Activated CD8-positive, alpha-beta memory T cell treated with anti-CD3 and anti-CD28 coated beads for 24 hours (primary cell): ENCODE data around the gene HMGCS2.
"Not testable (repeated sequence)": the region's sequence is repeated elsewhere in the genome, so short reads cannot be mapped to it uniquely, and the experiment has no call there.

ENCODE experiments used
- DNase-seq: peaks from one replicate; pipeline ENCODE4 v3.0.0-alpha.2; 2020

The HMGCS2 gene

DNA sequence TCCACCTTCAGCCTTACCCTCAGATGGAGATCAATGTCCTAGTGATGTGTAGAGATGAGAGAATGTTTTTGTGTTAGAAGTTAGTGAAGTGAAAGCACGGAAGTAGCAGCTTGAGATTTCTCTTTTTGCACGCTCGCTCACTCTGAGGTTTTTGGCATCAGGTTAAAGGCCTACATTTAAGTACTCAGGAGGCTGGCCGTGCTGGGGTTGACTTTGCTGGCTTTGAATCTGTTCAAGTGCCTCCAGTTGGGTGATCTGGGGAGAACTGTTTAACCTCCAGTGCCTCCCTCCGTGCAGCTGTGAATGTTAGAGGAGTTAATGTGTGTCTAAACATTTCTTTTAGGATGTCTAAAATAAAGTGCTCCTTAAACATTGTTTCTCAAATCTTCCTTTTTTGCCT is 43.1 kb downstream of the HMGCS2 start:
- no peak for DNase-seq

DNA sequence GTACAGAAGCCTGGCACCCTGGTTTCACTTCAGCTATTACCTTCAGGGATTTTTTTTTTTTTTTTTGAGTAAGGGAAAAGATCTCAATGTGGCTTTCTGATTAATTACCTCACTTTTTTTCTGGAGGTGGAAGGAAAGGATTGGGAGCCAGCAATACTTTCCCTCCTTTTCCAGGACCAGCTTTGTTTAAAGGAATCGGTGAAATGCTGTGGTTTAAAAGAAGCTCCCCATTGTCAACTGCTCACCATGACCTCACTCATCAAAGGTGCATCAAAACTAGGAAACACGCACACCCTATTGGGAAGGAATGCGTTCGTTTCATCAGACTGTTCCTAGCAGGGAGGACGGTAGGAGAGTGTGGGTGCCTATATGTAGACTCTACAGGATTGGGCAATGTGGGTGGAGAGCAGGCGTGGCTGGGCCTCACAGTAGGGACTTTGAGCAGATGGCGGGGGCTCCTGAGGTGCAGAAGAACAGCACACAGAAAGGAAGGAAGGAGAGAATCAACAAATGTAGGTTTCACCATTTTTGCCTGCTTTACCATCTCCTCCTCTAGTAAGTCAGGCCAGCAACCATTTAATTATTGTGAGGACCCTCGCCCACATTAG is 44.0 kb downstream of the HMGCS2 start:
- no peak for DNase-seq

DNA sequence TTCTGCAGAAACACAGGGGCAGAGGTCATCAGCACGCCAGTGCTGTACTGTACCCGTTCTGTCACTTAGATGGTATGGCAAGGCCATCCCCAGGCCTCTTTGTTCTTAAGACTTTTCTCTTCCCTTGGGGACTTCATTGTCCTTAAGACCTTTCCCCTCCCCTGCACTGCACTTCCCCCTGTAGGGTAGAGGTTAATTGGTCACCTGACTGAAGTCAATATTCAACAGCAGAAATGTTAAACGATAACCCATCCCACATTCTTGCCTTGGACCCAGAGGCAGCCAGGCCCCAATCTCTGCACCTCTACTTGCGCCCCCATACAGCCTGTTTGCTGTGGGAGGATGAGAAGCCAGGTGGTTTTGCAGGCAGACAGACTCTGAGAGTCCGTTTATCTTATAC is 46.8 kb downstream of the HMGCS2 start:
- DNase-seq: no peak

DNA sequence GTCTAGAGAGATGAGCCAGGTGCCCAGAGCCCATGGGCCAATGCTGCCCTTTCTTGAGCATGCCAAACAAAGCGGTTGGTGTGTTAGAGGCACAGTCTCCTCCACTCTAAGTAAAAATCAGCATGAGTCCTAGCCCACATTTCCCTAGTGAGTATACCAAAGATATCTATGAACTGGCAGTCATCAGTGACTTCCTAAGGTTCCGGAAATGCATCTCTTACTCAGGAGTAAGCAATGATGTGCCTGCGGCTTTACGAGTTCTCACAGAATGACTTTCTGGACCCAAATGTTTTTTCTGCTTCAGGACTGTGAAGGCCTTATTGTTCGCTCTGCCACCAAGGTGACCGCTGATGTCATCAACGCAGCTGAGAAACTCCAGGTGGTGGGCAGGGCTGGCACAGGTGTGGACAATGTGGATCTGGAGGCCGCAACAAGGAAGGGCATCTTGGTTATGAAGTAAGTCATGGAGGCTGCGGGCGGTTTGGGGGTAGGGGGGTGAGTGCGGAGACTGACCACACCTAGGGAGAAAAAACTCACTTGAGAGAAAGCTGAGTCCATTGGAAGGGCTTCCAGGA is 47.8 kb downstream of the HMGCS2 start:
- DNase-seq: no peak

DNA sequence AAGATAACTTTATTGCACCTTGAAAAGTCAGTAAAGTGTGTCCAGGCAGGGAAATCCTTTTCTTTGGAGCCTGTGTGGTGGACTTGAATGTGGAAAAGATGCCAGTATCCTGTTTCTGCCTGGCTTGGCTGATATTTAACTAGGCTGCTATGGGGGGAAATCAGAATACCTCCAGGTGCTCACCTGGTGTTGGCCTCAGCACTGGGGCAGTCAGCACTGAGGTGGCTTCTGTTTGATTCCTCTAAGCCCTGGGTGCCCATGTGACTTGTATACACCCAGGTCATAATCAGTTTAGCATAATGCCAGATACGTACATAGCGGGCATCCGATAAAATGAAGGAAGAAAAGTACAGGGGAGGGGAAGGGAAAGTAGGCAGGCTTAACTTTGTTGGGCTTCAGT is 49.7 kb downstream of the HMGCS2 start:
- DNase-seq: no peak

DNA sequence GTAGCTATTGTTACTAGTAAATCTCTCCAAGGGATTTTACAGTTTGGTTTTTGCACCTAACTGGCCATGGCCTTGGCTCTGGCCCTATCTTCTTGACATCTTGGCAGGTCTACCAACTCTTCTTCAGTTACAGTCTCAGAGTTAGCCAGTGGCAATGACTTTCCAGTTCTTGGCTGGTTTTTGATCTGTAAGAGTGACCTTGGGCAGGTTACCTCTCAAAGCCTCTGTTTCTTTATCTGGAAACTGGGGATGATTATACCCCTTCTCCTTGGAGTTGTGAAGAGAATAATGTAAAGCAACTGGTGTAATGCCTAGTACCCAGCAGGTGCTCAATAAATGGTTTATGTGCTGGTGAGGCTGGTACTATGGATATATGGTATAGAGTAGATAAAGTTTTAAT is 50.3 kb downstream of the HMGCS2 start:
- DNase-seq: no peak

DNA sequence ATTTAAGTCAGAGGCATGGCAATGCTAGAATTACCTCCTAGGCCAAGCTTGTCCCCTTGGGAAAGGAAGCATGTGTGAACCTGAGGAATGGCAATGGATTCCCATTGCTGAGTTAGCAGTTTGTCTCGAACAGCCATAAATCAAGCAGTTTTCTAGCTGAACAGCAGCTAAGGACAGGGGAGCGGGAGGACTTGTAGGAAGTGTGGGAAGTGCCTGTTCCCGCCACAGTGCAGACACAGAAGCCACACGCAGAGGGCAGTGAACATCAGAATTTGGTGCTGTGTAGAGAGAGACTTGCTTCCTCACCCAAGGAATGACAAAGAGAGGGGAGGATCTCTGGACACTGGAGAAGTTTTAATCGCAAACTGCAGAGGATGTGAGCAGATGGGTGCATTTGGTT is 53.2 kb downstream of the HMGCS2 start:
- DNase-seq: no peak

DNA sequence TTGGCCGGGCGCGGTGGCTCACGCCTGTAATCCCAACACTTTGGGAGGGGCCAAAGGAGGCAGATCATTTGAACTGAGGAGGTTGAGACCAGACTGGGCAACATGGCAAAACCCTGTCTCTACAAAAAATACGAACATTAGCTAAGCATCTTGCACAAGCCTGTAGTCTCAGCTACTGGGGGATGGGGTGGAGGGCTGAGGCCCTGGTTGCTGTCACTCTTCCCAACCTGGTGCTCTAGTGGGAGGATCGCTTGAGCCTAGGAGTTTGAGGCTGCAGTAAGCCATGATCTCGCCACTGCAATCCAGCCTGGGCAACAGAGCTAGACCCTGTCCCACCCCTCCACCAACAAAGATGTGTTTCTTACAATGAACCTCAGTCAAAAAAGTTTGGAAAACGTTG is 54.1 kb downstream of the HMGCS2 start:
- DNase-seq: no peak

DNA sequence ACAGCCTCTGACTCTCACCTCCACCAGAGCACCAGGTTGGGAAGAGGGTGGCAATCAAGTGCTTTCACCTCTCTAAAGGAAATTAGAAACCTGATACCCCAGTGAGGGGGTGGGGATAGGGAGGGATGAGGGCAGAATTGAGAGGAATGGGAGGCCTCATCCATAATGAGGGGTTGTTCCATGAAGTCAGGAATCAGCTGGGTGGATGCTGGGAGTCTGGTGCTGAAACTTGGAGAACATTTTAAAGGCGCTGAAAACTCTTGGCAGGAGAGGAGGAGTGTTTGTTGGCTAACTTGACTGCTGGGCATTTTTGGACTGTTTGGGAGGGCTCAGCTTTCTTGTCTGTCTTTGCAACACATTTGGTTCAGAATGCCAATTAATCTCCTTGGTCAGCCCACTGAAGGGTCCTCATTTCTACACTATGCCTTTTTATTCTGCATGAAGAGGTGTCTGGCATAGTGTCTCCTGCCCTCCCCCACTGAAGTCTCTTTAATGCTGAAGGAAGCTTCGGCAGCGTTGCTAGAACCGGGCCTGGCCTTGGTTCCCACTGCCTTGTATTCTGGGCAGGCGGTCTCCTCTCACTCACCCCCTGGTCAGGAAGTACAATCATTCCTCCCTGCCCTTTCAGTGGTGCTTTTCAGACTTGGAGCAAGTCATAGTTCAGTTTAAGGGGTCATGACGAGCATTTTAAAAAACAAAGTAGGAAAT is 54.8 kb downstream of the HMGCS2 start:
- no peak for DNase-seq

DNA sequence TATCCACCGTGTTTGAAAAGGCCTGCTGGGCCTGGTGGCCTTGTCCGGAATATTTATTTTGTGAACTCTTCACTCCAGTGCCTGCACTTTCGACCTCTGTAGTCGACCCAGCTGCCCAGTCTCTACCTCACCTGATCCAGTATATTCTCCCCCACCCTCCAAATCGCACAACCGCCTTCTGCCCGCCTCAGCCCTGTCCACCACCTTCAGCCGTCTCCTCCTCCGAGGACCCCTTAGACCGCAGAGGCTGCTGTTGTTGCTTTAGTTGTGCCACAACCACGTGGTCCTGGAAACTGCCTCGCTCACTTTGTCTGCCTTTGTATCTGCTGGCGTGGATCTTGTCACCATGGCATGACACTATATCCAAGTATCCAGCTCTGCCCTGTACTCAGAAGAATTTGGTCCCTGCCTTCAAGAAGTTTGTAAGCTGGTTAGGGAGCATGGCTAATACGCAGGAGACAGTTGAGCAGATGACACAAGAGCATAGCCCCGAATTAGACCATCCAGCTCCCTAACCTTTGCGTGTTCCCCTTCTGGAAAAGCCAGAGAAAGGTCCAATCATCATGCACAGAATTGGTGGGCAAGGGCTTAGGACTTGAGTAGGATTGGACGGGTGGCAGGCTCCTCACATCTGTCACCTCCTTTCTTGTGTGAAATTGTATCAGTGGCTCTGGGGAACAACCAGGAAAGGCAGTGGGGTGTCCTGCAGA is 55.5 kb downstream of the HMGCS2 start:
- peak; percentile 68 for DNase-seq

DNA sequence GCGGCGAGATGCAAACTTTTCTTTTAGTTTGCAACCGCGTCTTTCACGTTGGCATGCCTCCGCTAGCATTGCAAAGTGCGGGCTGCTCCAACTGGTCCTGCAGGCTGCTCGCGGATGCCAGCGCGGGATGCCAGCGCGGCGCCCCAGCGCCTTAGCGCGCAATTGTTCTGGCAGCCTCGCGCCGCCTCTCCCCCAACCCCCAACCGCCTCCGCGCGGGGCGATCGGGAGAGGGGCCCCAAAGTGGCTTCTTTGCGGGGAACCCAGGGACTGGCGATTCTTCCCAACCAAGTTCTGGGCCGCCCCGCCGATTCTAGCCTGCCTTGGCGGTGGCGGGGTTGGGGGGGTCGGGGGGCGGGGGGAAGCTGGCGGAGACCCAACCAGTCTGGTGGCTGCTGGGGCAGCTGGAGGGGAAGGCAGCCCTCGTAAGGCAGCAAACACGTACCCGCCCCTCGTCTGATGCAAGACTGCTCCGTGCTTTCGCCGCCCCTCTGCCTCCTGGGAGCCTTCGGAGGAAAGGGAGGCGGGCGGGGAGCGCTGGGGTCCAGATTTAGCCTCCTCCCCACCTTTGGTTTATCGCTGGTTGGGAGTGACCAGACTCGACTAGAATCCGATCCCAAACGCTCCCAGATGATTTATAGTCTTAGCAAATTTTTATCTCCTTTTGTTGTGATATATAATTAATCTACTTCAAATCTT is 56.2 kb downstream of the HMGCS2 start:
- DNase-seq: peak; percentile 82

DNA sequence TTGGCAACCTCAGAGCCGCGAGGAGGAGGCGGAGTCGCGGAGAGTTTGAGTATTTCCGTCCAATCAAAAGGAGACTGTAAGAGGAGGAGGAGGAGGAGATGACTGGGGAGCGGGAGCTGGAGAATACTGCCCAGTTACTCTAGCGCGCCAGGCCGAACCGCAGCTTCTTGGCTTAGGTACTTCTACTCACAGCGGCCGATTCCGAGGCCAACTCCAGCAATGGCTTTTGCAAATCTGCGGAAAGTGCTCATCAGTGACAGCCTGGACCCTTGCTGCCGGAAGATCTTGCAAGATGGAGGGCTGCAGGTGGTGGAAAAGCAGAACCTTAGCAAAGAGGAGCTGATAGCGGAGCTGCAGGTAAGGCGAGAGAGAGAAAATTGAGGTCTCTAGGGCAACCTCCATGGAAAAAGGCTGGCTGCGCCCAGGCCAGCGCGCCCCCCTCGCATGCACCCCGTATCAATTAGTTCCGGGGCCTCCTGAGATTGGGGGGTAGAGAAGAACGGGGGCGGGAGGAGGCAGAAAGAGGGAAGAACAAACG is 56.8 kb downstream of the HMGCS2 start, which contains the start of gene PHGDH:
TSS of gene PHGDH (plus strand) at position 131 of the 538 bp plus-strand sequence. CDS start at position 220, 89 bp downstream.
- peak; percentile 85 for DNase-seq

DNA sequence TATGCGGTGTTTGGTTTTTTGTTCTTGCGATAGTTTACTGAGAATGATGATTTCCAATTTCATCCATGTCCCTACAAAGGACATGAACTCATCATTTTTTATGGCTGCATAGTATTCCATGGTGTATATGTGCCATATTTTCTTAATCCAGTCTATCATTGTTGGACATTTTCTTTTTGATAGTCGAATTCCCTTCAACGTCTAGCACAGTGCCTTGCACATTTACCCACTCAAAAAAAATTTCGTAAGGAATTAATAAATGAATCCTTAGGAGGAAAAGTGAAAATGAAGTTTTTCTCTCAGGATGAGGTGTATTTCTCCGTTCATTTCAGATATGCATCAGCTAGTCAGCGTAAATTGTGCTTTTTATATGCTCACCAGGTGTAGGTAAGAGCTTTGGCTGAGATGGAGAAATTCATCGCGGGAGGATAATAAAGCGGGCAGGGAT is 57.3 kb downstream of the HMGCS2 start:
- DNase-seq: not testable (repeated sequence)

DNA sequence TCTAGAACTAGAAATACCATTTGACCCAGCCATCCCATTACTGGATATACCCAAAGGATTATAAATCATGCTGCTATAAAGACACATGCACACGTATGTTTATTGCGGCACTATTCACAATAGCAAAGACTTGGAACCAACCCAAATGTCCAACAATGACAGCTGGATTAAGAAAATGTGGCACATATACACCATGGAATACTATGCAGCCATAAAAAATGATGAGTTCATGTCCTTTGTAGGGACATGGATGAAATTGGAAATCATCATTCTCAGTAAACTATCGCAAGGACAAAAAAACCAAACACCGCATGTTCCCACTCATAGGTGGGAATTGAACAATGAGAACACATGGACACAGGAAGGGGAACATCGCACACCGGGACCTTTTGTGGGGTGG is 62.1 kb downstream of the HMGCS2 start:
- not testable (repeated sequence) for DNase-seq

DNA sequence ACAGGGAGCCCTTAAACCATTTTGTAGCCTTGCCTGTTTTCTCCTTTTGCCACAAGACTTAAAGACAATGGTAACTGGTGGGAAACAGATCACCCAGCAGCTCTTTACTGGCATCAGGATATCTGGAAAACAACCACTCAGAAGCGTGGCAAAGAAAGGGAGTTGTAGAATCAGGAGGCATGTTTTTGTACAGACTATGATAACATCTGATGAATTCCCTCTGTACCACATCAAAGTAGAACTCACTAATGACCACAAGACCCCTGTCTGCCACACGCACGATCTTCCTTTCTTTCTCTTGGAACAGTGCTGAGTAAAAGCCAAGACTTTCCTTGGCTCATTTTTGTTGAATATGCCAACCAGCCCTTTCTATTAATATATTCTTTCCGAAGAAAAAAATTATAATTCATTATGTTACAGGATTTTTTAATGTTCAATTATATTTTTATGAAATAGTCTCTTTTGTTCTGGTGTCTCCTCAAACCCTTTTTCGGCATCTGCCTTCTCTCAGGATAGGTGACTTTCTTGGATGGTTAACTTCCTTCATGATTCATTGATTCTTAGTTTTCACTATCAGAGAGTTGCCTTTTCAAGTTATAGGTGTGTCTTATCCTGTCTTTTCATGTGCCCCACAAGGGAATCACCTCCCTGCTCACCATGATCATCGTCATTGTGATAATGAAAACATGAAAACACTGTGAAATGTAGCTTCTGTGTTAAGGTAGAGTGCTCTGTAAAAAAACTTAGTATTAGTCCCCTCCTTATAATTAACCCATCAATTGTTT is 64.8 kb downstream of the HMGCS2 start:
- no peak for DNase-seq

DNA sequence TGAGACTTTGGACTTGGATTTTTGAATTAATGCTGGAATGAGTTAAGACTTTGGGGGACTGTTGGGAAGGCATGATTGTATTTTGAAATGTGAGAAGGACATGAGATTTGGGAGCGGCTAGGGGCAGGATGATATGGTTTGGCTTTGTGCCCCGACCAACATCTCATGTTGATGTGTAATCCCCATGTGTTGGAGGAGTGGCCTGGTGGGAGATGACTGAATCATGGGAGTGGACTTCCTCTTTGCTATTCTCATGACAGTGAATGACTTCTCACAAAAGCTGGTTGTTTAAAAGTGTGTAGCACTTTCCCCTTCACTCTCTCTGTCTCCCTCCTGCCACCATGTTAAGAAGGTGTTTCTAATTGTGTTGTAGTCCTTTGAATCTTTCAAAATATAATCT is 66.3 kb downstream of the HMGCS2 start:
- no peak for DNase-seq

DNA sequence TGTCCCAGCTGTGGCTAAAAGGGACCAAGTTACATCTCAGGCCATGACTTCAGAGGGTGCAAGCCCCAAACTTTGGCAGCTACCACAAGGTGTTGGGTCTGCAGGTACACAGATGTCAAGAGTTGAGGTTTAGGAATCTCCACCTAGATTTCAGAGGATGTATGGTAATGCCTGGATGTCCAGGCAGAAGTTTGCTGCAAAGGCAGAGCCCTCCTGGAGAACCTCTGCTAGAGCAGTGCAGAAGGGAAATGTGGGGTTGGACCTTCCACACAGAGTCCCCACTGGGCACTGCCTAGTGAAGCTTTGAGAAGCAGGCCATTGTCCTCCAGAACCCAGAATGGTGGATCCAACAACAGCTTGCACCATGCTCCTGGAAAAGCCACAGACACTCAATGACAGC is 67.0 kb downstream of the HMGCS2 start:
- no peak for DNase-seq

DNA sequence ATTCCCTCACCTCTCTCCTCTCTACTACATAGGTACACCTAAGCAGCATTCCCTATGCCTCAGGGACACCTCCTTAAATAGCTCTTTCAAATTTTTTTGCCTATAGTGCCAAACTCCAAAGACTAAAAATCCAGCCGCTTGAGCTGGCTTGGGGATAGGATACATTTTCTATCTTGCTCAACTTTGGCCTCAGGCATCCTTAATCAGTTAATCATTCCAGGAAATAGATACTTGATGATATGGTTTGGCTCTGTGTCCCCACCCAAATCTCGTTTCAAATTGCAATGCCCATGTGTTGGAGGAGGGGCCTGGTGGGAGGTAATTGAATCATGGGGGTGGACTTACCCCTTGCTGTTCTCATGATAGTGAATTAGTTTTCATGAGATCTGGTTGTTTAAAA is 68.4 kb downstream of the HMGCS2 start:
- DNase-seq: no peak
